GM23338 (cell line): ENCODE results near the gene ZNF48. TPM values are rescaled to one million over a fixed set of nuclear protein-coding genes. Genes with fewer than 3 reads are reported as not detected.

Experiments used
- ATAC-seq: fragments of 200-7000 bp; cut with Tn5 transposase; 3 replicates; pipeline ENCODE4 v1.9.1; 2020
- DNase-seq: peaks from one replicate; pipeline ENCODE4 v3.0.0-alpha.2; 2015; ENCODE audit warnings: low spot score
- H2AFZ ChIP-seq: fragments of 200-600 bp; sonication (generic); 2 replicates; pipeline ENCODE4 v1.8.0; 2016; ENCODE audit warnings: antibody characterized with exemption, mild to moderate bottlenecking, moderate library complexity
- H3F3A ChIP-seq: fragments of 200-600 bp; sonication (generic); replicated peaks from 2 replicates; pipeline ENCODE4 v1.8.0; 2017; ENCODE audit warnings: antibody characterized with exemption, mixed run types, low read depth
- H3K27ac ChIP-seq: fragments of 200-600 bp; sonication (generic); 2 replicates; pipeline ENCODE4 v1.6.1; 2016; ENCODE audit warnings: low read depth
- H3K27me3 ChIP-seq: fragments of 200-600 bp; sonication (generic); 2 replicates; pipeline ENCODE4 v1.8.0; 2016; ENCODE audit warnings: mild to moderate bottlenecking, mixed run types, moderate library complexity; ENCODE audit not compliant: insufficient read depth
- H3K36me3 ChIP-seq: fragments of 200-600 bp; sonication (generic); 2 replicates; pipeline ENCODE4 v1.8.0; 2016; ENCODE audit warnings: mild to moderate bottlenecking; ENCODE audit not compliant: insufficient read depth
- H3K4me1 ChIP-seq: fragments of 200-600 bp; sonication (generic); 2 replicates; pipeline ENCODE4 v1.8.0; 2016; ENCODE audit warnings: mild to moderate bottlenecking, moderate library complexity; ENCODE audit not compliant: insufficient read depth
- H3K4me2 ChIP-seq: fragments of 200-600 bp; sonication (generic); 2 replicates; pipeline ENCODE4 v1.7.1; 2017; ENCODE audit warnings: mixed run types
- H3K4me3 ChIP-seq: fragments of 200-600 bp; sonication (generic); 2 replicates; pipeline ENCODE4 v1.6.1; 2016; ENCODE audit warnings: mixed run types
- H3K79me2 ChIP-seq: fragments of 200-600 bp; sonication (generic); replicated peaks from 2 replicates; pipeline ENCODE4 v1.8.0; 2017; ENCODE audit warnings: mild to moderate bottlenecking; ENCODE audit not compliant: insufficient read depth
- H3K9me2 ChIP-seq: fragments of 200-600 bp; sonication (generic); 2 replicates; pipeline ENCODE4 v1.8.0; 2017; ENCODE audit not compliant: insufficient read depth
- H4K20me1 ChIP-seq: fragments of 200-600 bp; sonication (generic); replicated peaks from 2 replicates; pipeline ENCODE4 v1.8.0; 2017; ENCODE audit warnings: mild to moderate bottlenecking; ENCODE audit not compliant: insufficient read depth
- H3K27ac Mint-ChIP-seq: 2 replicates; pipeline ENCODE4 v1.8.0; 2020; ENCODE audit warnings: inconsistent platforms, mild to moderate bottlenecking, moderate library complexity, mixed read lengths
- H3K27me3 Mint-ChIP-seq: 3 replicates; pipeline ENCODE4 v1.8.0; 2022; ENCODE audit warnings: low read depth, mild to moderate bottlenecking, moderate library complexity, mixed read lengths, inconsistent platforms; ENCODE audit not compliant: insufficient read depth, poor library complexity
- H3K36me3 Mint-ChIP-seq: 3 replicates; pipeline ENCODE4 v1.8.0; 2021; ENCODE audit warnings: low read depth, mild to moderate bottlenecking, inconsistent platforms, moderate library complexity, mixed read lengths
- H3K4me1 Mint-ChIP-seq: 3 replicates; pipeline ENCODE4 v1.8.0; 2020; ENCODE audit warnings: mild to moderate bottlenecking, inconsistent platforms, mixed read lengths
- H3K4me3 Mint-ChIP-seq: 3 replicates; pipeline ENCODE4 v1.8.0; 2021; ENCODE audit warnings: moderate library complexity, mild to moderate bottlenecking, inconsistent platforms, mixed read lengths
- H3K9me3 Mint-ChIP-seq: 3 replicates; pipeline ENCODE4 v1.8.0; 2020; ENCODE audit warnings: moderate library complexity, mild to moderate bottlenecking, inconsistent platforms, mixed read lengths
- CREB1 ChIP-seq: fragments of 250-450 bp; sonication (Bioruptor Pico); IDR thresholded peaks from 2 replicates; pipeline ENCODE4 v1.5.0; 2020; ENCODE audit warnings: low read depth, mild to moderate bottlenecking, moderate library complexity
- CTCF ChIP-seq, 2 experiments: fragments of 200-600 bp in 1 of 2; sonication (generic) in 1 of 2; conservative IDR thresholded peaks; 2 replicates each; pipeline versions ENCODE4 v1.5.1 to v1.6.1; 2016 to 2017; ENCODE audit warnings: antibody characterized with exemption in 2 of 2, low read depth in 2 of 2, mild to moderate bottlenecking in 2 of 2, moderate library complexity in 1 of 2
- ETS1 ChIP-seq: IDR thresholded peaks from 2 replicates; pipeline ENCODE4 v1.6.1; 2016; ENCODE audit warnings: antibody characterized with exemption
- EZH2 ChIP-seq: fragments of 200-600 bp; sonication (generic); IDR thresholded peaks from one replicate; pipeline ENCODE4 v1.8.0; 2017; ENCODE audit warnings: antibody characterized with exemption, mild to moderate bottlenecking, low read depth; ENCODE audit not compliant: unreplicated experiment
- EZH2phosphoT487 ChIP-seq: fragments of 200-600 bp; sonication (generic); IDR thresholded peaks from one replicate; pipeline ENCODE4 v1.8.1; 2018; ENCODE audit warnings: antibody characterized with exemption; ENCODE audit not compliant: unreplicated experiment
- JUNB ChIP-seq: IDR thresholded peaks from one replicate; pipeline ENCODE4 v1.6.1; 2016; ENCODE audit warnings: antibody characterized with exemption; ENCODE audit not compliant: unreplicated experiment
- NANOG ChIP-seq: IDR thresholded peaks from 2 replicates; pipeline ENCODE4 v1.6.1; 2016; ENCODE audit warnings: antibody characterized with exemption, borderline replicate concordance
- POLR2AphosphoS5 ChIP-seq: IDR thresholded peaks from 2 replicates; pipeline ENCODE4 v1.6.1; 2016; ENCODE audit warnings: antibody characterized with exemption, low read depth
- REST ChIP-seq: IDR thresholded peaks from one replicate; pipeline ENCODE4 v1.6.1; 2018; ENCODE audit warnings: antibody characterized with exemption; ENCODE audit not compliant: unreplicated experiment
- STAT1 ChIP-seq: IDR thresholded peaks from one replicate; pipeline ENCODE4 v1.6.1; 2016; ENCODE audit warnings: antibody characterized with exemption; ENCODE audit not compliant: unreplicated experiment
- ZNF114 ChIP-seq: fragments of 250-450 bp; sonication (Bioruptor Pico); IDR thresholded peaks from 2 replicates; pipeline ENCODE4 v1.5.0; 2020; ENCODE audit warnings: mild to moderate bottlenecking, moderate library complexity
- ZNF331 ChIP-seq: fragments of 250-450 bp; sonication (Bioruptor Pico); IDR thresholded peaks from 2 replicates; pipeline ENCODE4 v1.5.0; 2020; ENCODE audit warnings: low read depth, mild to moderate bottlenecking, moderate library complexity
- ZNF462 ChIP-seq: fragments of 250-450 bp; sonication (Bioruptor Pico); IDR thresholded peaks from 2 replicates; pipeline ENCODE4 v1.5.0; 2020; ENCODE audit warnings: mild to moderate bottlenecking, moderate library complexity
- polyA plus RNA-seq: library from polyadenylated mRNA; unstranded; fragments of >200 nt; fragmentation: Nextera tagmentation; extraction: Ambion mirVana; gene quantifications from 2 replicates; pipeline ENCODE4 v1.2.1, GENCODE V29; 2016
- total RNA-seq: library from RNA; depleted of rRNA; stranded (reverse); fragments of >200 nt; shearing (Covaris generic); gene quantifications from 2 replicates; pipeline ENCODE4 v1.2.3, GENCODE V29; 2014

ZNF48 gene
- total and polyA plus RNA-seq, 2 experiments from 2014 or later: 4.8 to 44.3 TPM

GRCh38 chr16:30416047-30416603, 20.9 kb downstream of the ZNF48 start:
- no peak for TF ChIP-seq ZNF462
- TF ChIP-seq JUNB: no peak
- no peak for TF ChIP-seq CREB1 (CRISPR knock-in tag)
- no peak for TF ChIP-seq ETS1
- TF ChIP-seq ZNF114 (CRISPR knock-in tag): no peak
- TF ChIP-seq EZH2phosphoT487: no peak
- no peak for TF ChIP-seq CTCF (conservative IDR thresholded peaks at IDR 0.05; ENCODE audit: low read depth in 2 of 2)
- no peak for TF ChIP-seq NANOG
- TF ChIP-seq STAT1: no peak
- no peak for TF ChIP-seq POLR2AphosphoS5
- no peak for TF ChIP-seq EZH2
- no peak for TF ChIP-seq ZNF331 (CRISPR knock-in tag)
- TF ChIP-seq REST: no peak
- H3K4me1 Mint-ChIP-seq: peaks cover 11% of the 10 kb centered on the region
- H3F3A ChIP-seq: peaks cover 32% of the 10 kb centered on the region
- H3K4me2 ChIP-seq: no peak overlapping the region
- no peaks in the 10 kb centered on the region for H3K9me3 Mint-ChIP-seq
- no peak overlapping the region for H3K4me3 Mint-ChIP-seq
- DNase-seq: no peak
- no peak overlapping the region for H2AFZ ChIP-seq
- no peak overlapping the region for H3K27ac Mint-ChIP-seq
- H3K36me3 ChIP-seq: peaks cover 3% of the 10 kb centered on the region
- H4K20me1 ChIP-seq: peaks cover 36% of the 10 kb centered on the region
- no peak overlapping the region for H3K27ac ChIP-seq
- no peak for ATAC-seq
- H3K9me2 ChIP-seq: no peaks in the 10 kb centered on the region
- H3K79me2 ChIP-seq: 0 out of 2 replicates have a peak, but pooled peaks cover 3% of the 10 kb centered on the region
- H3K27me3 ChIP-seq: no peaks in the 10 kb centered on the region
- H3K4me3 ChIP-seq: no peak overlapping the region
- peaks cover 42% of the 10 kb centered on the region for H3K36me3 Mint-ChIP-seq
- peaks cover 11% of the 10 kb centered on the region for H3K27me3 Mint-ChIP-seq
- H3K4me1 ChIP-seq: no peaks in the 10 kb centered on the region
